HG02840 (cell line): ENCODE measurements around the gene UTP3.
A peak's percentile ranks its signal among the peaks of the same experiment; 100 is the strongest.
"Not testable (repeated sequence)": the region's sequence is repeated elsewhere in the genome, so short reads cannot be mapped to it uniquely, and the experiment has no call there.

ENCODE experiments used
- ATAC-seq: cut with Tn5 transposase; IDR thresholded peaks from one replicate; pipeline ENCODE4 v1.9.1; 2021; ENCODE audit warnings: mild to moderate bottlenecking, moderate library complexity, moderate number of reproducible peaks; ENCODE audit not compliant: unreplicated experiment, low FRiP score

The UTP3 gene

GRCh38 chr4:70682142-70682541, 6.2 kb upstream of the UTP3 start:
- not testable (repeated sequence) for ATAC-seq

GRCh38 chr4:70687392-70687791, 940 bp upstream of the UTP3 start:
- no peak for ATAC-seq

GRCh38 chr4:70688795-70689231, 481 bp downstream of the UTP3 start:
- ATAC-seq = peak; percentile 0

GRCh38 chr4:70691661-70692060, 3.3 kb downstream of the UTP3 start:
- no peak for ATAC-seq

GRCh38 chr4:70694633-70695032, 6.3 kb downstream of the UTP3 start:
- ATAC-seq = not testable (repeated sequence)

GRCh38 chr4:70698435-70698834, 10.1 kb downstream of the UTP3 start:
- ATAC-seq = not testable (repeated sequence)

GRCh38 chr4:70700712-70701111, 12.4 kb downstream of the UTP3 start:
- no peak for ATAC-seq

GRCh38 chr4:70701271-70701670, 12.9 kb downstream of the UTP3 start:
- no peak for ATAC-seq

- ATAC-seq = not testable (repeated sequence)
Measured at GRCh38 chr4:70702592-70702991, 14.3 kb downstream of the UTP3 start.

- no peak for ATAC-seq
Measured at GRCh38 chr4:70703619-70704214, 15.4 kb downstream of the UTP3 start.

GRCh38 chr4:70704215-70704930, 16.0 kb downstream of the UTP3 start:
- peak; percentile 65 for ATAC-seq

GRCh38 chr4:70704931-70705182, 16.5 kb downstream of the UTP3 start:
- peak; percentile 45 for ATAC-seq

GRCh38 chr4:70705183-70706043, 17.1 kb downstream of the UTP3 start:
- ATAC-seq = peak; percentile 59

GRCh38 chr4:70706044-70706461, 17.7 kb downstream of the UTP3 start:
- no peak for ATAC-seq

GRCh38 chr4:70706516-70706915, 18.2 kb downstream of the UTP3 start:
- ATAC-seq = no peak

GRCh38 chr4:70709611-70710205, 21.4 kb downstream of the UTP3 start:
- no peak for ATAC-seq

GRCh38 chr4:70711599-70711998, 23.3 kb downstream of the UTP3 start:
- no peak for ATAC-seq

GRCh38 chr4:70712150-70712549, 23.8 kb downstream of the UTP3 start:
- ATAC-seq = no peak

GRCh38 chr4:70712604-70713452, 24.5 kb downstream of the UTP3 start:
- no peak for ATAC-seq

- peak; percentile 38 for ATAC-seq
Measured at GRCh38 chr4:70713453-70714078, 25.2 kb downstream of the UTP3 start.
